Gastroesophageal sphincter (tissue), 3 donors: Measurements from ENCODE around the gene MPP2.

Source experiments
- CTCF ChIP-seq, 4 experiments: fragments of 200-600 bp in 2 of 4; fragments of 450-650 bp in 2 of 4; sonication (generic) in 1 of 4; IDR thresholded peaks; one replicate each; pipeline ENCODE4 v1.5.1; 2017 to 2019; ENCODE audit warnings: antibody characterized with exemption in 4 of 4, mild to moderate bottlenecking in 2 of 4, moderate library complexity in 2 of 4
- POLR2A ChIP-seq, 2 donors: fragments of 450-650 bp; IDR thresholded peaks; one replicate each; pipeline ENCODE4 v1.6.1; 2017; ENCODE audit warnings: antibody characterized with exemption in 2 of 2, mild to moderate bottlenecking in 2 of 2, moderate library complexity in 1 of 2

GRCh38 chr17:43915559-43915958, 8.2 kb upstream of the MPP2 start:
- TF ChIP-seq CTCF (IDR thresholded peaks at IDR 0.05): no peak
- TF ChIP-seq POLR2A (IDR thresholded peaks at IDR 0.05): no peak
